K562 (cell line): ENCODE data around the gene TAF3. TPM values are rescaled to one million over a fixed set of nuclear protein-coding genes. Genes with fewer than 3 reads are reported as not detected.

Source experiments
- CBX2 ChIP-seq: fragments of 200-600 bp; sonication (generic); IDR thresholded peaks from one replicate; pipeline ENCODE4 v1.6.1; 2012; ENCODE audit warnings: mild to moderate bottlenecking, low read length, inconsistent platforms; ENCODE audit not compliant: insufficient read depth, poor library complexity, severe bottlenecking
- CBX5 ChIP-seq: IDR thresholded peaks from 2 replicates; pipeline ENCODE4 v1.6.1; 2014; ENCODE audit warnings: low read depth, borderline replicate concordance
- CHD2 ChIP-seq: IDR thresholded peaks from 2 replicates; pipeline ENCODE4 v1.6.1; 2011; ENCODE audit warnings: low read depth, low read length
- ESRRB ChIP-seq: fragments of 250-450 bp; sonication (Bioruptor Pico); IDR thresholded peaks from 2 replicates; pipeline ENCODE4 v1.5.0; 2020; ENCODE audit warnings: mild to moderate bottlenecking, moderate library complexity, borderline replicate concordance
- HNRNPH1 ChIP-seq: fragments of 200-400 bp; formaldehyde crosslinking; optimal IDR thresholded peaks from 2 replicates; pipeline ENCODE3; 2017; ENCODE audit warnings: low read depth, mild to moderate bottlenecking, low read length, moderate library complexity
- ILF3 ChIP-seq: fragments of 450-650 bp; IDR thresholded peaks from 2 replicates; pipeline ENCODE4 v1.6.1; 2018; ENCODE audit warnings: antibody characterized with exemption, mild to moderate bottlenecking, moderate library complexity, borderline replicate concordance
- MAZ ChIP-seq, 2 experiments: fragments of 450-650 bp in 1 of 2; sonication (generic) in 1 of 2; formaldehyde crosslinking; IDR thresholded peaks in 1 of 2; conservative IDR thresholded peaks in 1 of 2; 2 replicates each; pipeline versions ENCODE4 v1.4.0 to v1.5.0; 2020; ENCODE audit warnings: mild to moderate bottlenecking in 1 of 2, missing genetic modification reagents in 1 of 2
- POLR2H ChIP-seq: IDR thresholded peaks from 2 replicates; pipeline ENCODE4 v1.6.1; 2016; ENCODE audit warnings: missing genetic modification characterization, low read depth, mild to moderate bottlenecking, control low read depth, missing compliant biosample characterization, moderate library complexity
- SMC3 ChIP-seq: conservative IDR thresholded peaks from 2 replicates; pipeline ENCODE4 v1.6.1; 2011; ENCODE audit warnings: low read depth, low read length, improper control_type of control experiment; ENCODE audit not compliant: insufficient read depth
- STAT5A ChIP-seq: IDR thresholded peaks from 2 replicates; pipeline ENCODE4 v1.6.1; 2012; ENCODE audit warnings: low read length, inconsistent platforms, borderline replicate concordance
- ZBTB40 ChIP-seq, 2 experiments: fragments of 450-650 bp in 1 of 2; sonication (generic) in 1 of 2; formaldehyde crosslinking in 1 of 2; IDR thresholded peaks; 2 replicates each; pipeline versions ENCODE4 v1.7.1 to v1.9.0; 2016 to 2022; ENCODE audit warnings: inconsistent platforms in 1 of 2, mild to moderate bottlenecking in 1 of 2, missing genetic modification reagents in 1 of 2
- ZNF316 ChIP-seq: fragments of 450-650 bp; IDR thresholded peaks from 2 replicates; pipeline ENCODE4 v1.6.1; 2016
- ZNF444 ChIP-seq: fragments of 250-450 bp; sonication (Bioruptor Pico); IDR thresholded peaks from 2 replicates; pipeline ENCODE4 v1.4.0; 2020; ENCODE audit warnings: mild to moderate bottlenecking, moderate library complexity
- polyA plus RNA-seq, 8 experiments: library from polyadenylated mRNA; depleted of rRNA in 4 of 8; stranded (reverse) in 5 of 8; unstranded in 3 of 8; fragments of >200 nt; fragmentation: Nextera tagmentation in 2 of 8; fragmentation: Illumina TruSeq in 1 of 8; extraction: Ambion mirVana in 2 of 8; extraction: Trizol in 1 of 8; gene quantifications; 2 replicates each; pipeline versions ENCODE4 v1.2.1 to v1.2.3, GENCODE V29; 2011 to 2014; ENCODE audit warnings: inconsistent platforms in 1 of 8, missing spikeins in 1 of 8
- total RNA-seq, 7 experiments: library from RNA; depleted of rRNA in 6 of 7; stranded (reverse); fragments of >200 nt in 6 of 7; fragmentation: Illumina TruSeq in 2 of 7; extraction: Trizol in 2 of 7; gene quantifications; 2 replicates each; pipeline versions ENCODE4 v1.2.1 to v1.2.3, GENCODE V29; 2011 to 2021; ENCODE audit warnings: low replicate concordance in 1 of 7

Gene TAF3
- total and polyA plus RNA-seq, 9 of the 15 experiments (the other 6 are each of a cell fraction or from before 2014, with no cell fraction given) = 1.5 to 9.9 (median 4.1) TPM

- TF ChIP-seq ZBTB40 (IDR thresholded peaks at IDR 0.05) (no peak), ZBTB40 (CRISPR knock-in tag; IDR thresholded peaks at IDR 0.05) (no peak), ESRRB (CRISPR knock-in tag) (no peak), HNRNPH1 (no peak), CHD2 (no peak), STAT5A (no peak), MAZ (CRISPR knock-in tag; conservative IDR thresholded peaks at IDR 0.05 in 1 of 2, IDR thresholded peaks at IDR 0.05 in 1 of 2) (no peak), CBX5 (no peak), POLR2H (tag) (no peak), SMC3 (0 out of 2 replicates have a peak, but pooled peaks have one; percentile 26), CBX2 (no peak), ILF3 (no peak; the same call in 1 of the 2 replicates), ZNF444 (CRISPR knock-in tag) (no peak), ZNF316 (peak; percentile 67)
These were observed 53.7 kb downstream of the TAF3 start (continued) for GRCh38 chr10:7872041-7872442.
